PC-3 (cell line): Measurements from ENCODE around the gene EXOG. TPM values are rescaled to one million over a fixed set of nuclear protein-coding genes. Genes with fewer than 3 reads are reported as not detected.

Experiments
- ATAC-seq: fragments of 200-7000 bp; cut with Tn5 transposase; 2 replicates; pipeline ENCODE4 v1.9.1; 2020; ENCODE audit warnings: mild to moderate bottlenecking, moderate library complexity
- BruUV-seq: library from RNA; stranded (reverse); fragments of 400-500 nt; replicated peaks from 2 replicates; lab custom pipeline; 2021; lab: Mats Ljungman, UMichigan
- CTCF ChIA-PET: fragments of 300-600 bp; sonication (Branson Sonifier 250); formaldehyde crosslinking; loops from one replicate; lab custom pipeline; 2022; ENCODE audit warnings: antibody characterized with exemption; lab: Charles Lee
- POLR2A ChIA-PET: fragments of 300-600 bp; sonication (Branson Sonifier 250); formaldehyde crosslinking; loops from one replicate; lab custom pipeline; 2022; ENCODE audit warnings: antibody characterized with exemption; ENCODE audit not compliant: unreplicated experiment; lab: Charles Lee
- DNase-seq: peaks from one replicate; pipeline ENCODE4 v3.0.0-alpha.2; 2015
- H2AFZ ChIP-seq: fragments of 300-600 bp; sonication (generic); 2 replicates; pipeline ENCODE4 v1.6.0; 2016; ENCODE audit warnings: antibody characterized with exemption, low read length
- H3F3A ChIP-seq: fragments of 300-600 bp; sonication (generic); one replicate; pipeline ENCODE4 v1.6.0; 2017; ENCODE audit warnings: antibody characterized with exemption, low read length, control low read depth, mild to moderate bottlenecking; ENCODE audit not compliant: unreplicated experiment
- H3K27ac ChIP-seq: fragments of 300-600 bp; sonication (generic); 2 replicates; pipeline ENCODE4 v1.5.1; 2016; ENCODE audit warnings: mild to moderate bottlenecking, low read length
- H3K27me3 ChIP-seq: fragments of 300-600 bp; sonication (generic); 2 replicates; pipeline ENCODE4 v1.6.1; 2016; ENCODE audit warnings: low read length, mixed read lengths
- H3K36me3 ChIP-seq: fragments of 300-600 bp; sonication (generic); 2 replicates; pipeline ENCODE4 v1.6.1; 2016; ENCODE audit warnings: low read depth, mixed run types, low read length, mixed read lengths
- H3K4me1 ChIP-seq: fragments of 300-600 bp; sonication (generic); 2 replicates; pipeline ENCODE4 v1.5.1; 2016; ENCODE audit warnings: low read length; ENCODE audit not compliant: insufficient read depth
- H3K4me2 ChIP-seq: fragments of 300-600 bp; sonication (generic); 2 replicates; pipeline ENCODE4 v1.6.0; 2016; ENCODE audit warnings: low read length
- H3K4me3 ChIP-seq: fragments of 300-600 bp; sonication (generic); 2 replicates; pipeline ENCODE4 v1.5.1; 2016; ENCODE audit warnings: mild to moderate bottlenecking, low read length, mixed read lengths
- H3K79me2 ChIP-seq: fragments of 300-600 bp; sonication (generic); 2 replicates; pipeline ENCODE4 v1.6.1; 2017; ENCODE audit warnings: low read length, mixed read lengths
- H3K9ac ChIP-seq: fragments of 300-600 bp; sonication (generic); 2 replicates; pipeline ENCODE4 v1.6.0; 2016; ENCODE audit warnings: mild to moderate bottlenecking, low read length
- H3K9me2 ChIP-seq: fragments of 300-600 bp; sonication (generic); replicated peaks from 2 replicates; pipeline ENCODE4 v1.6.1; 2016; ENCODE audit warnings: mixed run types, low read length, mixed read lengths
- H3K9me3 ChIP-seq: fragments of 300-600 bp; sonication (generic); 2 replicates; pipeline ENCODE4 v1.6.1; 2016; ENCODE audit warnings: low read length, mixed read lengths
- H4K20me1 ChIP-seq: fragments of 300-600 bp; sonication (generic); 2 replicates; pipeline ENCODE4 v1.6.1; 2016; ENCODE audit warnings: low read length, mixed read lengths
- EZH2 ChIP-seq: fragments of 300-600 bp; sonication (generic); IDR thresholded peaks from one replicate; pipeline ENCODE4 v1.6.1; 2017; ENCODE audit warnings: antibody characterized with exemption, mild to moderate bottlenecking, low read length; ENCODE audit not compliant: unreplicated experiment
- EZH2phosphoT487 ChIP-seq: fragments of 300-600 bp; sonication (generic); IDR thresholded peaks from 2 replicates; pipeline ENCODE4 v1.6.1; 2018; ENCODE audit warnings: mild to moderate bottlenecking, antibody characterized with exemption, low read length, borderline replicate concordance
- intact Hi-C: fragments of 100-400 bp; cut with micrococcal nuclease; formaldehyde crosslinking; loops from 2 replicates; pipeline ENCODE4 v1.9.0; 2023
- total RNA-seq: library from RNA; depleted of rRNA; stranded (reverse); fragments of >200 nt; gene quantifications from 2 replicates; pipeline ENCODE4 v1.2.3, GENCODE V29; 2014
- TF ChIP-seq, protein P1 (sequence below): fragments of 300-600 bp; sonication (generic); conservative IDR thresholded peaks from 2 replicates; pipeline ENCODE4 v1.5.1; 2017; ENCODE audit warnings: antibody characterized with exemption, low read depth, mild to moderate bottlenecking, low read length

EXOG gene
- total RNA-seq, 1 experiment from 2014 or later, result 10.0 TPM

DNA sequence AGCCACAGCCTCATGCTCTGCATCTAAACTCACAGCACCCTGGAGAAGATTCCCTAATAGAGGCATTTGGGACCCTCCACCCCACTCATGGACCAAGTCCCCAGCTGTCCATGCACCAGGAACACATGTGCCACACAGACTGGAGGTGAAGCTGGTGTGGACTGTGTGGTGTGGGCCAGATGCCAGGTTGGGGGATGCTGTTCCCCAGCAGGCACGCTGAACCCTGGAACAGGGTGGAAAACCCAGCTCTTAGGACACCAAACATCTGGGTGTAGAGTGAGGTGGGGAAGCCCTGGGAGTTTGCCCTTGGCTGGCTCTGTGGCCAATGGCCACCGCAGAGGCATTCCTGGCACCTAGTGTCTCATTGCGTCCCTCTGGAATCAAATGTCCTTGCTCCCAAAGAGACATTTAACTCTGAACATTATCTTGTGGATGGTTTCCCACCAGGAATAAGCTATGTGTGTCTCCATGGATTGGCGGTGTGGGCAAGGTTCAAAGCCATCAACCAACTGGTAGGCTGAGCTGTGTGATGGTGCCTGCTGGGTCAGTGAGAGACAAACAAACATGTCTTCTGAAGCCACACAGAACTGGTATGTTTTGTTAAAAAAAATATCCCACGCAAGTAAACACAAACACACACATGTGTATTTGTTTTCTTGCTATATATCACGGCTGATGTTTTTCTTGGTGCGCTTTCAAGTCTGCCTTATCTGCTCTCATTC is 65.0 kb downstream of the EXOG start:
- peaks cover 25% of the 10 kb centered on the region for H3K27me3 ChIP-seq
- no peaks in the 10 kb centered on the region for H3K4me1 ChIP-seq
- H3K4me2 ChIP-seq, result no peak overlapping the region
- no peak overlapping the region for H2AFZ ChIP-seq
- no peak for ATAC-seq
- BruUV-seq, result no TSS peak
- DNase-seq, result no peak
- H3K9ac ChIP-seq, result no peak overlapping the region
- no peaks in the 10 kb centered on the region for H4K20me1 ChIP-seq
- CTCF ChIA-PET, result no interaction called here
- TF ChIP-seq, protein P1, sequence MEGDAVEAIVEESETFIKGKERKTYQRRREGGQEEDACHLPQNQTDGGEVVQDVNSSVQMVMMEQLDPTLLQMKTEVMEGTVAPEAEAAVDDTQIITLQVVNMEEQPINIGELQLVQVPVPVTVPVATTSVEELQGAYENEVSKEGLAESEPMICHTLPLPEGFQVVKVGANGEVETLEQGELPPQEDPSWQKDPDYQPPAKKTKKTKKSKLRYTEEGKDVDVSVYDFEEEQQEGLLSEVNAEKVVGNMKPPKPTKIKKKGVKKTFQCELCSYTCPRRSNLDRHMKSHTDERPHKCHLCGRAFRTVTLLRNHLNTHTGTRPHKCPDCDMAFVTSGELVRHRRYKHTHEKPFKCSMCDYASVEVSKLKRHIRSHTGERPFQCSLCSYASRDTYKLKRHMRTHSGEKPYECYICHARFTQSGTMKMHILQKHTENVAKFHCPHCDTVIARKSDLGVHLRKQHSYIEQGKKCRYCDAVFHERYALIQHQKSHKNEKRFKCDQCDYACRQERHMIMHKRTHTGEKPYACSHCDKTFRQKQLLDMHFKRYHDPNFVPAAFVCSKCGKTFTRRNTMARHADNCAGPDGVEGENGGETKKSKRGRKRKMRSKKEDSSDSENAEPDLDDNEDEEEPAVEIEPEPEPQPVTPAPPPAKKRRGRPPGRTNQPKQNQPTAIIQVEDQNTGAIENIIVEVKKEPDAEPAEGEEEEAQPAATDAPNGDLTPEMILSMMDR, result no peak
- TF ChIP-seq EZH2 (no peak), EZH2phosphoT487 (no peak)
- no peaks in the 10 kb centered on the region for H3K9me3 ChIP-seq
- no peak overlapping the region for H3K4me3 ChIP-seq
- intact Hi-C loops, result no loop called here
- no peaks in the 10 kb centered on the region for H3F3A ChIP-seq
- no peaks in the 10 kb centered on the region for H3K9me2 ChIP-seq
- H3K27ac ChIP-seq, result no peak overlapping the region
- no peaks in the 10 kb centered on the region for H3K36me3 ChIP-seq
- no peaks in the 10 kb centered on the region for H3K79me2 ChIP-seq
- POLR2A ChIA-PET, result no interaction called here

DNA sequence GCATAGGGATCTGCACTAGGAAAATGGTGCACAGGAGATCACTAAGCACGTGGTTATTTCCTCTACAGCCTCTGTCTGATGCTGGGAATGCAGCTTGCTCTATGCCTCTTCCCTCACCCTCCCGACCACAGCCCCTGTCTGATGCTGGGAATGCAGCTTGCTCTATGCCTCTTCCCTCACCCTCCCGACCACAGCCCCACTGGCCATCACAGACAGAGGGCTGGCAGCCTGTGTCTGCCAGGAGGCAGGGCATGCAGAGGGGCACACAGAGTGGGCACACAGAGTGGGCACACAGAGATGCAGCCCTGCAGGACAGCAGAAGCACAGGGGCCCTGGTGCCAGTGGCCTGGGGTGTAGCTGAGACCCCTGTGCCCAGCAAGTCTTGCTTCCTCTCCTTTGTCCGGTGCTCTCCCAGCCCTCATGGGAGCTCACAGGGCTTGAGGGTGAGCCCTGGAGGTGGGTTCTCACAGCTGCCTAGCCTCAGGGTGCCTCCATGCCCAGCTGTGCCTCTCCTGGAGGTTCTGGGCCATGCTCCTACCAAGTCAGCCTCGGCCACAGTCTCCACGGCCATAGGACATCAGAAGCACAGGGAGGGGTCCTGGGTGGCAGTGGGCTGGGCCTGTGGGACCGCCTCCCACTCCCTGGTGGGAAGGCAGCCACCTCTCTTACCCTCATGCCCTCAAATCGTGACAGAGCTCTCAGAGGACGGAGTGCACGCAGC is 65.8 kb downstream of the EXOG start:
- intact Hi-C loops, result no loop called here
- H3K79me2 ChIP-seq, result no peaks in the 10 kb centered on the region
- no peak overlapping the region for H3K27ac ChIP-seq
- H2AFZ ChIP-seq, result no peak overlapping the region
- no TSS peak for BruUV-seq
- H3K9me3 ChIP-seq, result no peaks in the 10 kb centered on the region
- no peaks in the 10 kb centered on the region for H3K9me2 ChIP-seq
- DNase-seq, result no peak
- no peaks in the 10 kb centered on the region for H3K4me1 ChIP-seq
- POLR2A ChIA-PET, result no interaction called here
- H3K9ac ChIP-seq, result no peak overlapping the region
- H3K4me2 ChIP-seq, result no peak overlapping the region
- H4K20me1 ChIP-seq, result no peaks in the 10 kb centered on the region
- no peaks in the 10 kb centered on the region for H3F3A ChIP-seq
- H3K27me3 ChIP-seq, result peaks cover 23% of the 10 kb centered on the region
- ATAC-seq, result no peak
- CTCF ChIA-PET, result no interaction called here
- TF ChIP-seq, protein P1, result no peak
- no peak for TF ChIP-seq EZH2phosphoT487
- no peak for TF ChIP-seq EZH2
- H3K36me3 ChIP-seq, result no peaks in the 10 kb centered on the region
- H3K4me3 ChIP-seq, result no peak overlapping the region

DNA sequence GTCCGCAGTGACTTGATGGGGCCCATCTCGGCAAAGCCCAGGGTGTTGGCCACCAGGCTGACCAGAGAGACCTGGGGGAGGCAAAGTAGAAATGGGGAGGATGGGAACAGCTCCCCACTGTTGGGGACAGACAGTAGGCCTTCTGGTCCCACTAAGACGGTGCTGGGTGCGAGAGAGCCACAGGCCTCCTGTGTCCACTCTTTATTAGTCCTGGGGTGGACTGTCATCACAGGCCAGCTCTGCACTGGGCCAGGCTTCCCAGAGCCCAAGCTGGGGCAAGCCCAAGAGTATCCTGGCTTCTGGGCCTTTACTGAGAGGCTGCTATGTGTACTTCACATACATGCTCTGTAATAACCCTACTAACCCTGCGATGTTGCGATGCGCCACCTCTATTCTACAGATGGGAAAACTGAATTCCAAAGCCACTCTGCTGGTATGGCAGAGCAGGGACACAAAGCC is 66.4 kb downstream of the EXOG start:
- no TSS peak for BruUV-seq
- no peak overlapping the region for H3K27ac ChIP-seq
- CTCF ChIA-PET, result no interaction called here

More for the DNA sequence above, 66.4 kb downstream of the EXOG start:
- no peaks in the 10 kb centered on the region for H4K20me1 ChIP-seq
- H3K9me2 ChIP-seq, result no peaks in the 10 kb centered on the region
- no peak for ATAC-seq
- H3K9me3 ChIP-seq, result no peaks in the 10 kb centered on the region
- no peaks in the 10 kb centered on the region for H3K79me2 ChIP-seq
- peaks cover 17% of the 10 kb centered on the region for H3K27me3 ChIP-seq
- no peak overlapping the region for H3K4me2 ChIP-seq
- H3K4me3 ChIP-seq, result no peak overlapping the region
- no peaks in the 10 kb centered on the region for H3K4me1 ChIP-seq
- H3F3A ChIP-seq, result no peaks in the 10 kb centered on the region
- intact Hi-C loops, result no loop called here
- POLR2A ChIA-PET, result no interaction called here
- H2AFZ ChIP-seq, result no peak overlapping the region
- no peak overlapping the region for H3K9ac ChIP-seq
- no peaks in the 10 kb centered on the region for H3K36me3 ChIP-seq
- no peak for DNase-seq
- TF ChIP-seq EZH2phosphoT487 (no peak), EZH2 (no peak)
- TF ChIP-seq, protein P1, result no peak
